CD4-positive, alpha-beta memory T cell (primary cell): ENCODE data around the gene PTPN4. TPM values are rescaled to one million over a fixed set of nuclear protein-coding genes. Genes with fewer than 3 reads are reported as not detected.
"Not testable (repeated sequence)": the region's sequence is repeated elsewhere in the genome, so short reads cannot be mapped to it uniquely, and the experiment has no call there.

Source experiments
- CTCF ChIA-PET: fragments of 350-600 bp; sonication (Branson Sonifier 250); formaldehyde crosslinking; loops from one replicate; lab custom pipeline; 2021; ENCODE audit warnings: inconsistent platforms; ENCODE audit not compliant: partially characterized antibody; lab: Charles Lee
- POLR2A ChIA-PET: fragments of 350-600 bp; sonication (Branson Sonifier 250); formaldehyde crosslinking; loops from one replicate; lab custom pipeline; 2021; ENCODE audit not compliant: partially characterized antibody; lab: Charles Lee
- DNase-seq, 5 donors: peaks; one replicate each; pipeline versions ENCODE4 v3.0.0 to v3.0.0-alpha.2; 2020 to 2022; ENCODE audit warnings: mixed read lengths in 1 of 5
- H3K27ac ChIP-seq: one replicate; pipeline ENCODE4 v1.7.0; 2013; ENCODE audit warnings: low read depth, low read length
- H3K27me3 ChIP-seq: 2 replicates; pipeline ENCODE4 v1.7.0; 2013; ENCODE audit warnings: mild to moderate bottlenecking, low read length, moderate library complexity; ENCODE audit not compliant: insufficient read depth
- H3K36me3 ChIP-seq: 2 replicates; pipeline ENCODE4 v1.7.0; 2013; ENCODE audit warnings: mild to moderate bottlenecking, low read length, moderate library complexity; ENCODE audit not compliant: insufficient read depth
- H3K4me1 ChIP-seq: 2 replicates; pipeline ENCODE4 v1.7.0; 2013; ENCODE audit warnings: mild to moderate bottlenecking, low read length, moderate library complexity; ENCODE audit not compliant: insufficient read depth
- H3K4me3 ChIP-seq, 2 donors: one replicate each; pipeline ENCODE4 v1.7.0; 2013; ENCODE audit warnings: low read length in 2 of 2, mild to moderate bottlenecking in 1 of 2
- H3K9me3 ChIP-seq, 2 donors: one replicate each; pipeline ENCODE4 v1.7.0; 2013; ENCODE audit warnings: low read length in 2 of 2, control low read depth in 1 of 2; ENCODE audit not compliant: control insufficient read depth in 1 of 2
- H3K27ac Mint-ChIP-seq, 7 donors: one replicate each; pipeline ENCODE4 v1.8.0; 2020 to 2021; ENCODE audit warnings: mixed read lengths in 7 of 7, mild to moderate bottlenecking in 6 of 7, inconsistent platforms in 3 of 7, moderate library complexity in 3 of 7
- H3K27me3 Mint-ChIP-seq, 2 donors: one replicate each; pipeline ENCODE4 v1.8.0; 2020 to 2021; ENCODE audit warnings: mixed read lengths in 2 of 2
- H3K36me3 Mint-ChIP-seq, 2 donors: one replicate each; pipeline ENCODE4 v1.8.0; 2020 to 2021; ENCODE audit warnings: mixed read lengths in 2 of 2, inconsistent platforms in 1 of 2, mild to moderate bottlenecking in 1 of 2
- H3K4me1 Mint-ChIP-seq, 4 donors: one replicate each; pipeline ENCODE4 v1.8.0; 2020 to 2021; ENCODE audit warnings: mixed read lengths in 4 of 4, mild to moderate bottlenecking in 1 of 4
- H3K4me3 Mint-ChIP-seq, 8 donors: one replicate each; pipeline ENCODE4 v1.8.0; 2020 to 2021; ENCODE audit warnings: mixed read lengths in 8 of 8, mild to moderate bottlenecking in 7 of 8, moderate library complexity in 6 of 8, inconsistent platforms in 3 of 8
- H3K9me3 Mint-ChIP-seq, 8 donors: one replicate each; pipeline ENCODE4 v1.8.0; 2020 to 2021; ENCODE audit warnings: mixed read lengths in 8 of 8, mild to moderate bottlenecking in 5 of 8, inconsistent platforms in 3 of 8, moderate library complexity in 1 of 8
- intact Hi-C: fragments of 100-400 bp; cut with micrococcal nuclease; formaldehyde crosslinking; loops from one replicate; pipeline ENCODE4 v1.15.1; 2023
- polyA plus RNA-seq, 2 donors: library from polyadenylated mRNA; unstranded; fragments of 300-500 nt; fragmentation: Illumina TruSeq; gene quantifications; one replicate each; pipeline ENCODE4 v1.2.3, GENCODE V29; 2021
- total RNA-seq, 2 experiments: library from RNA; stranded (reverse); gene quantifications; one replicate each; pipeline ENCODE4 v1.2.3, GENCODE V29; 2021

Gene PTPN4
- total and polyA plus RNA-seq, 4 experiments from 2014 or later = 83.1 to 137 (median 92.9) TPM

GRCh38 chr2:120017201-120017600 lies 257.5 kb downstream of the PTPN4 start:
- H3K4me3 ChIP-seq = no peak overlapping the region
- no peaks in the 10 kb centered on the region for H3K9me3 ChIP-seq
- Mint-ChIP-seq H3K36me3 (peaks cover 0 to 4% of the 10 kb centered on the region in 2 donors), H3K4me1 (peaks cover 11 to 18% (median 15%) of the 10 kb centered on the region in 4 donors), H3K4me3 (no peak overlapping the region), H3K27me3 (no peaks in the 10 kb centered on the region), H3K27ac (no peak overlapping the region), H3K9me3 (no peaks in the 10 kb centered on the region)
- intact Hi-C loops = loop anchor here (10.0 kb wide), 1 partner anchor 238 kb away; the partner anchor contains the start of gene RALB
- CTCF ChIA-PET = no interaction called here
- POLR2A ChIA-PET = no interaction called here
- no peak overlapping the region for H3K27ac ChIP-seq
- H3K27me3 ChIP-seq = no peaks in the 10 kb centered on the region
- DNase-seq = no peak
- peaks cover 15% of the 10 kb centered on the region for H3K4me1 ChIP-seq
- H3K36me3 ChIP-seq = no peaks in the 10 kb centered on the region

GRCh38 chr2:120018549-120018948 lies 258.8 kb downstream of the PTPN4 start:
- peaks cover 6 to 14% (median 11%) of the 10 kb centered on the region in 4 donors for H3K4me1 Mint-ChIP-seq
- POLR2A ChIA-PET = no interaction called here
- no peaks in the 10 kb centered on the region for H3K36me3 ChIP-seq
- peak overlapping the region in 1 of 7 donors; percentile 29 for H3K27ac Mint-ChIP-seq
- no peaks in the 10 kb centered on the region for H3K9me3 ChIP-seq
- peaks cover 6% of the 10 kb centered on the region for H3K4me1 ChIP-seq
- CTCF ChIA-PET = no interaction called here
- peaks cover 5 to 16% of the 10 kb centered on the region in 2 donors for H3K36me3 Mint-ChIP-seq
- H3K27me3 ChIP-seq = no peaks in the 10 kb centered on the region
- H3K9me3 Mint-ChIP-seq = peaks cover 0 to 5% (median 2%) of the 10 kb centered on the region in 8 donors
- H3K27ac ChIP-seq = no peak overlapping the region
- intact Hi-C loops = loop anchor here (10.0 kb wide), 1 partner anchor 236 kb away; the partner anchor contains the start of gene RALB
- no peak overlapping the region for H3K4me3 ChIP-seq
- no peaks in the 10 kb centered on the region for H3K27me3 Mint-ChIP-seq
- DNase-seq = no peak
- H3K4me3 Mint-ChIP-seq = no peak overlapping the region

- H3K36me3 Mint-ChIP-seq = peaks cover 16 to 32% of the 10 kb centered on the region in 2 donors
- no peak for DNase-seq
- peaks cover 0 to 19% (median 12%) of the 10 kb centered on the region in 8 donors for H3K9me3 Mint-ChIP-seq
- no peak overlapping the region for H3K4me3 Mint-ChIP-seq
- peaks cover 0 to 5% (median 4%) of the 10 kb centered on the region in 4 donors for H3K4me1 Mint-ChIP-seq
- Histone ChIP-seq H3K9me3 (no peaks in the 10 kb centered on the region), H3K4me3 (no peak overlapping the region), H3K4me1 (no peaks in the 10 kb centered on the region), H3K36me3 (no peaks in the 10 kb centered on the region), H3K27me3 (no peaks in the 10 kb centered on the region), H3K27ac (no peak overlapping the region)
- CTCF ChIA-PET = no interaction called here
- H3K27ac Mint-ChIP-seq = no peak overlapping the region
- POLR2A ChIA-PET = no interaction called here
- intact Hi-C loops = no loop called here
- no peaks in the 10 kb centered on the region for H3K27me3 Mint-ChIP-seq
These were observed 260.8 kb downstream of the PTPN4 start for GRCh38 chr2:120020554-120020953.

GRCh38 chr2:120022505-120022904 lies 262.8 kb downstream of the PTPN4 start:
- H3K36me3 ChIP-seq, CTCF ChIA-PET, H3K27me3 Mint-ChIP-seq, H3K27ac ChIP-seq, H3K4me3 ChIP-seq, H3K27ac Mint-ChIP-seq, H3K4me1 ChIP-seq, DNase-seq, POLR2A ChIA-PET, H3K4me1 Mint-ChIP-seq, H3K4me3 Mint-ChIP-seq, H3K27me3 ChIP-seq, H3K9me3 ChIP-seq, intact Hi-C loops: not testable (repeated sequence)
- H3K9me3 Mint-ChIP-seq = peaks cover 0 to 19% (median 12%) of the 10 kb centered on the region in 8 donors
- peaks cover 16 to 38% of the 10 kb centered on the region in 2 donors for H3K36me3 Mint-ChIP-seq

- DNase-seq = no peak
These were observed 267.2 kb downstream of the PTPN4 start for GRCh38 chr2:120026890-120027289.

GRCh38 chr2:120028795-120029194 lies 269.1 kb downstream of the PTPN4 start:
- CTCF ChIA-PET = no interaction called here
- H3K36me3 ChIP-seq = no peaks in the 10 kb centered on the region
- Mint-ChIP-seq H3K27ac (peak overlapping the region in 1 of 7 donors; percentile 43), H3K36me3 (peaks cover 10 to 27% of the 10 kb centered on the region in 2 donors), H3K4me1 (peaks cover 0 to 1% (median 0%) of the 10 kb centered on the region in 4 donors), H3K9me3 (peaks cover 0 to 15% (median 8%) of the 10 kb centered on the region in 8 donors), H3K4me3 (no peak overlapping the region), H3K27me3 (no peaks in the 10 kb centered on the region)
- no peaks in the 10 kb centered on the region for H3K4me1 ChIP-seq
- H3K9me3 ChIP-seq = no peaks in the 10 kb centered on the region
- POLR2A ChIA-PET = no interaction called here
- DNase-seq = no peak
- no peaks in the 10 kb centered on the region for H3K27me3 ChIP-seq
- H3K4me3 ChIP-seq = no peak overlapping the region
- intact Hi-C loops = no loop called here
- no peak overlapping the region for H3K27ac ChIP-seq

More at GRCh38 chr2:120026890-120027289, 267.2 kb downstream of the PTPN4 start:
- no peaks in the 10 kb centered on the region for H3K27me3 ChIP-seq
- CTCF ChIA-PET = interaction anchor here (1.3 kb wide), 1 partner anchor 14 kb away, joined by 3 read pairs; the partner anchor contains the start of gene EPB41L5
- no peaks in the 10 kb centered on the region for H3K4me1 ChIP-seq
- H3K36me3 Mint-ChIP-seq = peaks cover 18 to 42% of the 10 kb centered on the region in 2 donors
- POLR2A ChIA-PET = no interaction called here
- intact Hi-C loops = no loop called here
- H3K9me3 Mint-ChIP-seq = peaks cover 0 to 19% (median 12%) of the 10 kb centered on the region in 8 donors
- no peaks in the 10 kb centered on the region for H3K9me3 ChIP-seq
- no peak overlapping the region for H3K4me3 Mint-ChIP-seq
- H3K4me1 Mint-ChIP-seq = peaks cover 0 to 1% (median 0%) of the 10 kb centered on the region in 4 donors
- no peaks in the 10 kb centered on the region for H3K36me3 ChIP-seq
- H3K27ac Mint-ChIP-seq = no peak overlapping the region
- no peak overlapping the region for H3K27ac ChIP-seq
- no peak overlapping the region for H3K4me3 ChIP-seq
- H3K27me3 Mint-ChIP-seq = no peaks in the 10 kb centered on the region

GRCh38 chr2:120029672-120030640 lies 270.2 kb downstream of the PTPN4 start:
- H3K27ac Mint-ChIP-seq = no peak overlapping the region
- H3K4me3 Mint-ChIP-seq = no peak overlapping the region
- POLR2A ChIA-PET = no interaction called here
- H3K4me3 ChIP-seq = no peak overlapping the region
- no peaks in the 10 kb centered on the region for H3K27me3 Mint-ChIP-seq
- H3K36me3 Mint-ChIP-seq = peaks cover 5 to 19% of the 10 kb centered on the region in 2 donors
- CTCF ChIA-PET = no interaction called here
- peaks cover 0 to 1% (median 0%) of the 10 kb centered on the region in 4 donors for H3K4me1 Mint-ChIP-seq
- DNase-seq = no peak
- peaks cover 0 to 5% (median 4%) of the 10 kb centered on the region in 8 donors for H3K9me3 Mint-ChIP-seq
- H3K27ac ChIP-seq = no peak overlapping the region
- H3K27me3 ChIP-seq = no peaks in the 10 kb centered on the region
- no peaks in the 10 kb centered on the region for H3K4me1 ChIP-seq
- intact Hi-C loops = no loop called here
- no peaks in the 10 kb centered on the region for H3K36me3 ChIP-seq
- H3K9me3 ChIP-seq = no peaks in the 10 kb centered on the region
